AG10803 (cell line): Measurements from ENCODE around the gene CPLX3.

ENCODE experiments used
- DNase-seq: peaks from one replicate; pipeline ENCODE4 v3.0.0; 2010; ENCODE audit warnings: low read depth
- H3K4me3 ChIP-seq: 2 replicates; pipeline ENCODE4 v1.5.1; 2011; ENCODE audit warnings: mild to moderate bottlenecking, low read length, control low read depth
- TF ChIP-seq, protein P1 (sequence below): conservative IDR thresholded peaks from 2 replicates; pipeline ENCODE4 v1.5.1; 2011; ENCODE audit warnings: mild to moderate bottlenecking, low read length, control low read depth, inconsistent platforms

The CPLX3 gene

DNA sequence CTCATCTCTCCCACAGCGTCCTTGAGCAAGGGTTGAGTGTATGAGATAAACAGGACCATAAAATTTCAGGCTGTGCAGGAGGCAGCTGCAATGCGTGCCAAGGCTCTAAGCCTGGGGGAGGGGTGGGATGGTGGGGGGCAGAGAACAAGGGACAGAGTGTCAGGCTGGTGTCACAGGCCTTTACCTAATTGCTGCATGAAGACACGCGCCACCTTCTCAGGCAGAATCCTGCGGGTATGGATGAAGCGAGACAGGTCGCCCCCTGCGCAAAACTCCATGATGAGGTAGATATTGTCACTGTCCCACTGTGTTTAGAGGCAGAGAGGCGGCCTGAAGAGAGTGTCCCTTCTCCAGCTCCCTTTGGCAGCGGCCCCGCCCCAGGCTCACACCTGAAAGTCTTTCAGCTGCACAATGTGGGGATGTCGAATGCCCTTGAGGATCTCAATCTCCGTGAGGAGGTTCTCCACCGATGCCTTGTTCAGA is 15.5 kb downstream of the CPLX3 start:
- DNase-seq: no peak
- TF ChIP-seq, protein P1, sequence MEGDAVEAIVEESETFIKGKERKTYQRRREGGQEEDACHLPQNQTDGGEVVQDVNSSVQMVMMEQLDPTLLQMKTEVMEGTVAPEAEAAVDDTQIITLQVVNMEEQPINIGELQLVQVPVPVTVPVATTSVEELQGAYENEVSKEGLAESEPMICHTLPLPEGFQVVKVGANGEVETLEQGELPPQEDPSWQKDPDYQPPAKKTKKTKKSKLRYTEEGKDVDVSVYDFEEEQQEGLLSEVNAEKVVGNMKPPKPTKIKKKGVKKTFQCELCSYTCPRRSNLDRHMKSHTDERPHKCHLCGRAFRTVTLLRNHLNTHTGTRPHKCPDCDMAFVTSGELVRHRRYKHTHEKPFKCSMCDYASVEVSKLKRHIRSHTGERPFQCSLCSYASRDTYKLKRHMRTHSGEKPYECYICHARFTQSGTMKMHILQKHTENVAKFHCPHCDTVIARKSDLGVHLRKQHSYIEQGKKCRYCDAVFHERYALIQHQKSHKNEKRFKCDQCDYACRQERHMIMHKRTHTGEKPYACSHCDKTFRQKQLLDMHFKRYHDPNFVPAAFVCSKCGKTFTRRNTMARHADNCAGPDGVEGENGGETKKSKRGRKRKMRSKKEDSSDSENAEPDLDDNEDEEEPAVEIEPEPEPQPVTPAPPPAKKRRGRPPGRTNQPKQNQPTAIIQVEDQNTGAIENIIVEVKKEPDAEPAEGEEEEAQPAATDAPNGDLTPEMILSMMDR: no peak
- H3K4me3 ChIP-seq: peak overlapping the region; percentile 86

DNA sequence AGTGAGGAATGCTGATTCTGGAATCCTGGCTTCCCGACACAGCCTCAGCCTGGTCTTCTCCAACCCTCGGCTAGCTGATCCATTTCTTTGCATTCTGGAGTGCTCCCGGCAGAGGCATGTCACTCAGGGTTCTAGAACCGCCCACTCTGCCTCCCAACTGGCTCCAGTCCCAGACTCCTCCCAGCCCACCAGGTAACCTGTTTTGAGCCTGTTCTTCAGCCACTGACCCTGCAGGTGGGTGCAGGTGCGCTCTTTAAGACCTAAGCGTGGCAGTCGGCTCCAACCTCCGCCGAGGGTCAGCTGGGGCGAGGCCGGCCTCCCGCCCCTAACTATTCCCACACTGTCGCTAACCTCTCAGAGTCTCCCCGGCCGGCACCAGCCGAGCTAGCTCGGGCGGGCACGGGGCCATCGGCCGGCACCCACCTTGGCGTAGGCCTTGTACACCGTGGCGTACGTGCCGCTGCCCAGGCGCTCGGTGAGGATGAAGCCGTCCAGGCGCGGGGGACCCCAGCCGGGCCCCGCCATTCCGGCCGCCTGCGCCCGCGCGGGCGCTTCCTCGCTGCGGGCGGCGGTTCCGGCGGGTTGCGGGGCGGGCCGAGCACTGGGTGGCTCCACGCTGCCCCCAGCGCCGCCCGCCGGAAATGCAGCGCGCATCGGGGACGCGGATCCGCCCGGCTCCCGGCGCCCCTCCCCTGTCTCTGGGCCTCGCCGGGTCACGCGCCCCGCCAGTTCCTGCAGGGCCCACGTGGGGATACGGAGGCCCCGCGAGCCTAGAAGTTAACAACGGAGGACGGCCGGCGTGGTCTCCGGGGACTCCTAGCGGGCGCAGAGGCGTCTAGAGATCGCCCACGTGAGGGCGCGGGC is 16.4 kb downstream of the CPLX3 start, which contains the start of gene ULK3:
TSS of gene ULK3 (minus strand) at position 576 of the 864 bp plus-strand sequence. CDS start at position 525, 51 bp downstream.
- DNase-seq: peak; percentile 80

DNA sequence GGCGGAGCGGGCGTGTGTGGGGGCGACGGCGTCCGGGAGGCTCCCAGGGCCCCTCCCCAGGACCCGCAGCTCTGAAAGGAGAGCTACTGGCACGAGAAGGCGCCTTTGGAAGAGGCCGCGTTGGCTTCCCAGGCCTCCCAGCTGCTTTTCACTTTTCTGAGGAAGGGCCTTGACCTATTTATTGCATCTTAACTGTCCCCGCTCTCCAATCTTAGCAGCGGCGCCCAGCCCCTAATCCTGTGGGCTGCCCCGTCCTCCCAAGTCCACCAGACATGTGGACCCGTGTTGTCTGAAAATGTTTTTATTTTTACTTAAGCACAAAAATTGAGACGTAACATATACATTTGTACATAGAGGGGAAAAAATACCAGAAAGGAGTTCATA is 17.0 kb downstream of the CPLX3 start:
- peak overlapping the region; percentile 45 for H3K4me3 ChIP-seq
- DNase-seq: no peak
- TF ChIP-seq, protein P1: no peak

More for the DNA sequence above, 16.4 kb downstream of the CPLX3 start, which contains the start of gene ULK3:
- H3K4me3 ChIP-seq: peak within 1 kb of the TSS; percentile 86
- TF ChIP-seq, protein P1: no peak; the same call in none of the 2 replicates

DNA sequence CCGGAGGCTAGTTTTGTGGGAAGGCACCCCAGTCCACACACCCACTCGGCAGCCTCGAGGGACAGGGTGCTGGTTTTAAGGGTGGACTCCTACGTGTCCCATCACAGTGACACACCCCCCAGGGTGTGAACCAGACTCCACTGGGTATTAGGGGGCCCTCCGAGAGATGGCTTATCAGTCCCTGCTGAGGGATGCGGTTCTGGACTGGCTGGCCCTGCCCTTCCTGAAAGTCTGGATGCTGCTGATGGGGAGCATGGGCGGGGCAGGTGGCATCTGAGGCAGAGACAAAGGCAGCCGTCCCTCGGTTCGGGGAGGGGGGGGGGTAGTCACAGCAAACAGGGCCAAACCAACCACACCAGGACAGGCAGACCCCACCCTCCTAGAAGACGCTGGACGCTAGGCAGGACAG is 17.5 kb downstream of the CPLX3 start:
- H3K4me3 ChIP-seq: no peak overlapping the region
- no peak for DNase-seq
- TF ChIP-seq, protein P1: no peak

DNA sequence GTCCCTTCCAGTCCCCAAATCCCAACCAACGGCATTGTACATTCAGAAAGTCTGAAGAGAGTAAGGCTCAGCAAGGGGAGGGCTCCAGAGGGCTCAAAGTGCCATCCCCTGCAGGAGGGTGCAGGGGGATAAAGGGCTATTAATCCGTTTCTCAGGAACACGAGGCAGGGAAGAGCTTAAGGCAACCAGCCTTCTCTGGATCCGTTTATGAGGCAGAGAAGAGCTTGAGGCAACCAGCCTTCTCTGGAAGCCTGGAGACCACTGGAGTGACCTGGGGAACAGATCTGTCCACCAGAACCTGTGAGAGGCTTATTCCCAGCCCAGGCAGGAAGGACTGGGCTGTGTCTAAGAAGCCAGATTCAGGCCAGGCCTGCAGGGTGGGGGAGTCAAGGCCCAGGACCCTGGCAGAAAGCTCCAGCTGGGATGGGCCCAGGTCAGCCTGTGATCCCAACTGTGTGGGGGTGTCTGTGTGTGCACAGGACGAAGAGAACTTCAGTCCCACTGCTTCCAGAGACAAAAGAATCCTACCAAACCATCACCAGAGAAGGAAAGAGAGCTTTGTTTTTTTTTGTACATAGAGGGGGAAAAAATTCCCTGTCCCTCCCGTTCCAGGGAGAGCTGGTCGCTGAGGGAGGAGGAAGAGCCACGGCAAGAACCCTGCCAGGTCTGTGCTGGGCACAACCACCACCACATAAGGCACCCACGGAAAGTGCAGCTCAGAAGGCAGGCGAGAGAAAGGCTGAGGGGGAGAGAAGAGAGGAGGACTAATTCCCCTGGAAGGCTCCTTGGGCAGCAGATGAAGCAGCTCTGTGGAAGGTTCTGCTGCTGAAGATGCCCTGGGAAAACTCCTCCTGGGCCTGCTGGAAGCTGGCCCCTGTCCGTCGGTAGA is 18.1 kb downstream of the CPLX3 start:
- no peak overlapping the region for H3K4me3 ChIP-seq
- TF ChIP-seq, protein P1: no peak
- no peak for DNase-seq

DNA sequence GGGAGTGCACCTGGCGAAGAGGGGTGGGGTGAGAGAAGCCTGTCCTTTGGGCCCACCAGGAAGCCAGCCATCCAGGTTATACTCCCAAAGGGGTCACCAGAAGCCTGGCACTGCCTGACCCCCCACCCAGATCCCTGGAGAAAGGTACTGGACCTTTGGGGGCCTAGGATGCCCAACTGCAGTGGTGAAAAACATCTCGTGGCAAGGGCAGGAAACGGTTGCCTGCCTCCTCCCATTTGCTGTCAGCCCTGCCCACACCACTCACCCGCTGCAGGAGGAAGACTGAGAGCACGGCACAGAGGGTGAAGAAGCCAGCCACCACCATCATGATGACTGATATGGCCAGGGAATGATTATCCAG is 18.8 kb downstream of the CPLX3 start:
- TF ChIP-seq, protein P1: no peak
- H3K4me3 ChIP-seq: no peak overlapping the region
- no peak for DNase-seq
